Esophagus mucosa (tissue), 1 donor: Measurements from ENCODE around the gene ZMIZ1. TPM values are rescaled to one million over a fixed set of nuclear protein-coding genes. Genes with fewer than 3 reads are reported as not detected.

ENCODE experiments used
- ATAC-seq: fragments of 200-7000 bp; cut with Tn5 transposase; one replicate; pipeline ENCODE4 v1.9.1; 2020
- total RNA-seq: library from RNA; stranded (reverse); gene quantifications from one replicate; pipeline ENCODE4 v1.2.4, GENCODE V29; 2023
- donor health status: DM: yes; HTN: yes; CAD: no.

ZMIZ1 gene
- total RNA-seq, 1 donor from 2014 or later: 43.8 TPM

DNA sequence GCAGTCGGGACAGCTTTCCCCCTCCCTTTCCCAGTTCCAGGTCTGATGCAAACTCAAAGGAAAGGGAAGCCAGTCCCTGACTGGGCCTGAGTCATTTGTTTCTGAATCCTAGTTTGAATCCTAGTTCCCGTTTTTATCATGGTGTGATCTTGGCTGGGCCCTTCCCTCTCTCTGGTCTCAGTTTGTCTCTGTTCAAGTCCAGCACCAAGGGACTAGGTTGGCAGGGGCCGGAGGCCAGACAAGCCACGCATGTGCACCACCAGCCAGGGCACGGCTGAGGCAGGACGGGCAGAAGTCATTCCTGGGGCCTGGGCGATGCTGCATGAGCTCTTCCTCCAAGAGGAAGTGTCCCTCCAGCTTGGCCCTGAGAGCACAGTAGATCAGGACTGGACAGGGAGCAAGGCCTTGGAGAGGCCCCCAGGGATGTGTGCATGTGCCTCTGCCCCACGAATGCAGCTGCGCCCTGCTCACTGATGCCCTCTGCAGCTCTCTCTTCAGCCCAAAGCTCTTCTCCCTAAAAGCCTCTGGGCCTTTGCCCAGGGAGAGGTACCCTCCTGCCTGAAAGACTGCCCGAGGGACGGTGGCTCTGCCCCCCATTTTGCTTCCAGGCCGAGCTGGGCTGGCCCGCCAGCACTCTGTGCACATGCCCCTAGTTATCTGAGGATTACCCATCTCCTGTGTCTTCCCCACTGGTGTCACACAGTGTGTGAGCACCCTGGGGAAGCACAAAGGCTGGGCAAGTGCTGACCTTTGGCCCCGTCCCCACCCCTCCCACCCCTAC is 86.7 kb downstream of the ZMIZ1 start:
- ATAC-seq: no peak

DNA sequence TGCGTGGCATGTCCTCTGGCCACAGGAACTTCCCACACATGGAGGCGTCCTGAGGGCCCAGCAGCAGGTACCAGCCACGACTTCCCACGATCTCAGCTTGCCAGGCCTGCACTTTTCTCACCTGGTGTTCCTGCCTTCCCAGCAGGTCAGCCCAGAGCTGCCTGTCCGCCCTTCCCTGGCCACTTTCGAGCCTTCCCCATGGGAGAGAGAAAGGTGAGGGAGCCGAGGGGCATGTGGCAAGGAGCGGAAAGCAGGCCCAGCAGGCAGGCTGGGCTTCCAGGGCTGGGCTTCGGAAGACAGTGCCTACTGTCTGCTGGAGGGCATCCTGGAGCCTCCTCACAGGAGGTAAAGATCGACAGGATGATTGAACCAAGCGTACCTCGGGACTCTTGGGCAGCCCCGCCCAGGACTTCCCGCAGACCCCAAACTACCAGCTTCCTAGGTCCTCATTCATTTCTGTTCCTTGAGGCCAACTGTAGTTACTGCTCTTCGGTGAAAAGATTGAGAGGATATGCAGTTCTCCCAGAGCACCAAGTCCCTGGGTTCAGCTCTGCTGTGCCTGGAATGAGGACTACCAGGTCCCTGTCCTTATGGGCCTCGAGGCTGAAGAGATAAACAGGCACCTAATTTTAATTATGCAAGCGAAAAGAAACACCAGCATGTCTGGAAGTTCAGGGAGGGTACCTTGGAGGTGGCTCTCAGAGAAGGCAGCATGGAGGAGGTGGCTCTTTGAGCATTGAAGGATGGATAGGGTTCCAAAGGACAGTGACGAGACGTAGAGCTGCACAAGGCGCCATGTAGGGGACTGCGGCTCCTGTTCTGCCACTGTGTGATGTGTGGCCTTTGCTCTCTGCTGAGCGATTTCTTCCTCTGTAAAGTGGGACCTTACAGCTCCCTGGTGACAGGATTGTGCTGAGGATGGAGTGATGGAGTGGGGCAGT is 87.8 kb downstream of the ZMIZ1 start:
- no peak for ATAC-seq

DNA sequence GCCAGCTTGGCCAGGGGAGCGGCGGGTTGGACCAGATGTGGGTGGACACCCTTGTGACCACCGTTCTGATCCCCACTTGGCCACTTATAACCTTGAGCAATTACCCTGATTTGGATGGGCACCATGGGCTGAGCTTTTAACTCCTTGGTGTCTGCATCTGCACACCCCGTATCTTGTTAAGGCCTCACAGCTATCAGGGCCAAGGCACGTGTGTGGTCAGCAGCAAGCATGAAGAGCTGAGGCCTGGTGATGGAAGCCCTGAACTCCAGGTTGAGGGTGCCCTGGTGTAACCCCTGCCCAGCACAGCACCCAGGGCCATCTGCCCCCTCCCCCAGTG is 89.2 kb downstream of the ZMIZ1 start:
- peak; percentile 60 for ATAC-seq

DNA sequence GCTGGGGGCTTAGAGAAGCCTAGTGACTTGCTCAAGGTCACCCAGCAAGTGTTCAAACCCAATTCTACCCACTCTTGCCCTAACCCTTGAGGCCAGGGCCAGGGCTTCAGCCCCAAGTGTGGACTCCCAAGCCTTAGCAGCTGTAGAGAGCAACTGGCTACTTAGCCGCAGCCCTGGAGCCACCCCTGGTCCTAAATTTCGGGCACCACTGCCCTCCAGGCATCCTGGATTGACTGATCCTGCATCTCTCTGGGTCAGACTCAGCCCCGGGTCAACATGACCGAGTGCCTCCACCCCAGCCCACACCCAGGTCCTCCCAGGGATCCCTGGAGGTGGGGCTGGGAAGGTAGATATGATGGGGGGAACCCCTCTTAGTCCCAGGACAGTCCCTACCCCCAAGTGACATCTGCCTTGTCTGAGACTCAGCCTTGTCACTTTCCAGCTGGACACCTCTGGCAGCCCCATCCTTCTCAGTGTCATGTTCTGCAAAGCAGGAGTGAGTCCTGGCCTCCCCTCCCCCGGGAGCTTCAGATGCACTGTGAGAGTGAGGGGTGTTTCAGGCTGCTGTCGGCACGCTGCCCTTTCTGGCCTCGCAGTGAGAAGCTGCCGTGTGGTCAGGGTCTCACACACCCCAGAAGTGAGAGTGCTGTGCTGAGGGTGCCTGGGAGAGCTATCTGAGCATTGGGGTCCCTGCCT is 89.8 kb downstream of the ZMIZ1 start:
- no peak for ATAC-seq

- peak; percentile 3 for ATAC-seq
Measured at GRCh38 chr10:79159141-79159651, 90.4 kb downstream of the ZMIZ1 start.

DNA sequence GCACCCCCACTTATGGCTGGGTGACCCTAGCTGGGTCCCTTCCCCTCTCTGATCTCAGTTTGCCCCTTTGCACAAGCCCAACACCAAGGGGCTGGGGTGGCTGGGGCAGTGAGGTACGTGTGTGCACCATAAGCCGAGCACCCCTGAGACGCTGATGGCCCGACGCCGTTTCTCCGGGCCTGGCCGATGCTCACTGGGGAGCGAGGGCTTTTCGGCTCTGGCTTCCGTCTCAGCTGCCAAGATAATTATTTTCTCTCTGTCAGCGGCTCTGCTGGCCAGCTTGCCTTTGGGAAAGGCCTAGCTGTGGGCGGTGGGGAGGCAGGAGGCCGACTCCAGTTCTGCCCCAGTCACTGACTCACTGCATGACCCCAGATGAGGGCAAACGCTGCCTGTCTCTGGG is 91.0 kb downstream of the ZMIZ1 start:
- ATAC-seq: no peak

DNA sequence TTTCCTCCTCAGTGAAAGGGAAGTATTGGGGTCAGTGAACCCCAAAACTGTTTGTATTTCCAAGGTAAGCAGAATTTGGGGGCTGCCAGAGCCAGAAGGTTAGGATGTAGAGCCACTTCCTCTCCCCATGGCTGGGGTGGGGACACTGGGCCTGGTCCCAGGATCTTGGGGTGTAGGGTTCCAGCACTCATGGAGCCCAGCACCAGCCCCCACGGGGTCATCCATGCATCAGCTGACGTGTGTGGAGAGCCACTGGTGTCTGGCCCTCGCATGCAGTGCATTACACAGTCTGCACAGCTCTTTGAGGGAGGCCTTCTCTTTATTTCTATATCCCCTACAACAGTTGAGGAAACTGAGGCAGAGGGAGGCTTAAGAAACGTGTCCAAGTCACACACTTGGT is 91.4 kb downstream of the ZMIZ1 start:
- no peak for ATAC-seq

GRCh38 chr10:79161557-79161956 is 92.8 kb downstream of the ZMIZ1 start:
- ATAC-seq: no peak

DNA sequence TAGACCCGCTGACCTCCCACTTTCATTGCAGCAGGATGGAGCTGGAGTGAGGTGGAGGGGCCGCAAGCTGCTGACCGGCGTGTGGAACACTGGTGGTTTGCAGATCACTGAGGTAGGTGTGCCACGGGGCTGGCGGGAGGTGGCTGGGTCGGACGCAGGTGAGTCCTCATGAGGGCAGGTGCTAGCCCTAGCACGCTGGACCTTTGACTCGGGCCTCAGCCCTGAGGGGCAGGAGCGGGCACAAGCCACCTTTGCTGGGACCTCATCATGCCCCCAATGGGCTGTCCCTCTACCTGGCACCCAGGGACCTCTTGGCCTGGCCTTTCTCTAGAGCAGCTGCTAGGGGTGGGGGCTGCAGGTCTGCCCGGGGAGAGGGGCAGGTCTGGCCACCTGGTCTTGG is 93.3 kb downstream of the ZMIZ1 start:
- ATAC-seq: no peak

GRCh38 chr10:79162861-79163665 is 94.3 kb downstream of the ZMIZ1 start:
- peak; percentile 23 for ATAC-seq

DNA sequence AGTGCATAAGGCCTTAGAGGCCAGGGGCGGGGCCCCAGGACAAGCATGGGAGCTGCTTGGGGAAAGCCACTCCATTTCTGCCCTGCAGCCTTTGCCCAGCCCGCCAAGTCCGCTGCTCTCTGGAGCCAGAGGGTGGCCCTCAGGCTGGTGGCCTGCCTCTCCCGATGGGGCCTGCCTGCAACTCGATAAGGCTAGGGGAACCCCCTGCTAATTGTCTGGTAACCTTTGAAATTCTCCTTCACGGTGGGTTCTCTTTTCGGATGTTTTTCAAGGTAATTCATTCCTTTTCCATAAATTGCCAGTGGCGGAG is 94.9 kb downstream of the ZMIZ1 start:
- no peak for ATAC-seq

- ATAC-seq: no peak
Measured at GRCh38 chr10:79164075-79164474, 95.3 kb downstream of the ZMIZ1 start.

- no peak for ATAC-seq
Measured at GRCh38 chr10:79165070-79165778, 96.5 kb downstream of the ZMIZ1 start.

GRCh38 chr10:79166312-79166721 is 97.6 kb downstream of the ZMIZ1 start:
- no peak for ATAC-seq

DNA sequence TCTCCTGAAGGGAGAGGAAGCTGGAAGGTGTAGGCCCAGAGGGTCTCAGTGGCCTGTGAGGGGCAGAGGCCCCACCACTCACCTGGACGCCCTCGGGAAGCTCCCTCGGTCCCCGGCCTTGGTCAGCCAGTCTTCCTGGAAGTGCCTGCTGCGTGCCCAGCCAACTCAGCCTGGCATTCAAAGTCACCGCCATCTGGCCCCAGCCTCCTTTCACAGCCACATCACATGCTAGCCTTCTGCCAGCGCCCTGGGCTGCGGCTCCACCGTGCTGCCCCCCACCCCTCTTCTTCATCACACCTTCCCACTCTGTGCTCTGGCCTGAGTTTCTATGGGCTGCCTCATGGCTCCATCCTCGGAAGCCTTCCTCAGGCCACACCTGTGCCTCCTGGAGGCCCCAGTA is 98.0 kb downstream of the ZMIZ1 start:
- no peak for ATAC-seq

GRCh38 chr10:79167537-79167936 is 98.8 kb downstream of the ZMIZ1 start:
- ATAC-seq: no peak

GRCh38 chr10:79168210-79168609 is 99.4 kb downstream of the ZMIZ1 start:
- ATAC-seq: no peak

- ATAC-seq: no peak
Measured at GRCh38 chr10:79170226-79170752, 101.5 kb downstream of the ZMIZ1 start.

DNA sequence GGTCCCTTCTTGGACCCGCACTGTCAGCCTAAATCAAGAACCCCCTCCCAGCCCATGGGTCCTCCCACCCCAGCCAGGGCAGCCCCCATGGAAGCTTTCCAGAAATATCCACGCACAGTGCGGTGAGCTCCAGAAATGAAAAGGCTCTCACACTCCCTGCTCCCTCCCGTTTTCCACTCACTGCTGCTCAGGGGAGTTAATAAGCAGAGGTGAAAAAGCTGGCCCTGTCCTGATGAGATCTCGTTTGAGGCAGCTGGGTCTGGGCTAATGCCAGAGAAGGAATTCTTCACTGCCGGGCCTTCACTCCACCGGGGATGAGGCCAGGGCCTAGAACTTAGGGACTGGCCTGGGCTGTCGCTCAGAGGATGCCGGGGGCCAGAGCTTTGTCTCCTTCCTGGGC is 102.2 kb downstream of the ZMIZ1 start:
- ATAC-seq: no peak

GRCh38 chr10:79171504-79171903 is 102.7 kb downstream of the ZMIZ1 start:
- peak; percentile 24 for ATAC-seq

DNA sequence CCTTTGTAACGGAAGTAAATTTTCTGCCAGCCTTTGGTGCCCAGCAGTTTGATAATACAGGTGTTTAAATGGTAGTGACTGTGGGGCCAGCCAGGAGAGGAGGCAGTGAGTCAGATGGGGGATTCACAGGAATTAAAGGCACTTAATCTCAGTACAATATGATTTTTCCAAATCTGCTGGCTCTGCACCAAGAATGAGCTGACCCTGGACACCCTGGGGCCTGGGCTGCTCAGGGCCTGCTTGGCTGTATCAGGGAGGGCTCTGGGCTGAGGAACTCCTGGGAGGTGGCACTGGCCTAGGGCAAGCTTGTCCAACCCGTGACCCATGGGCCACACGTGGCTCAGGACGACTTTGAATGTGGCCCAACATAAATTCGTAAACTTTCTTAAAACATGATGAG is 104.1 kb downstream of the ZMIZ1 start:
- no peak for ATAC-seq
